HG03108 (cell line): ENCODE results near the gene RPL28.

Experiments
- ATAC-seq: cut with Tn5 transposase; IDR thresholded peaks from one replicate; pipeline ENCODE4 v1.9.1; 2021; ENCODE audit warnings: moderate library complexity; ENCODE audit not compliant: unreplicated experiment

Gene RPL28

DNA sequence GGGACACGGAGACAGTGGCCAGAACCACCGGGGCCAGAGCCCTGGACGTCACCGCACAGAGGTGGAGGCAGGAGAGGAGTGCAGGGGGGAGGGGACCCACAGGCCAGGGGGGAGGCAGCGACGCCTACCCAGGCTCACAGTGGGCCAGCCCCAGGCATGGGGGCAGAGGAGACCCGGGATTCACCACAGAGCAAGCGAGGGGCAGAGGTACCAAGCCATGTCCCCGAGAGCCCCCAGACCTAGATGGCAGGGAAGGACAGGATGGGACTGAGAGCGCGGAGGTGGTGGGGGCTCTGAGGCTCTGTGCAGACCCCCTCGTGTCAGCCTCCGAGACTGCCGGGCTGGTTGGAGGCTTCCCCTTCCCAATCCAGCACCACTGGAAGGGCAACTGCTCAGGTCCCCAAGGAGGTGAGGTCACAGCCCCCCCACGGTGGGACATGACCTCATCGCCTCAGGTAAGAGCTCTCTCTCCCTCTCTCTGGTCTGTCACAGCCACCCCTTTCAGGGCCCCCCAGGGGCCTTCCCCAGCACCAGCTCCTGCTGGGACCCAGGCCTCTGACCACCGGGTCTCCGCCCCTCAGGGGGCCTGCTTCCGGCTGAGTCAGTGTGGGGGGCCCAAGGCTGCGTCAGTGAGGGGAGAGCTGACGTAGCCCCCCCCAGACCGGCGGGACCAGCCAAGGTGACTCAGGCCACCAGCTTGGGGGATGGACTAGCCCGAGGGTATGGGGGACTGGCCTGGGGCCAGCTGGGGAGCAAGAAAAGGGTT is 13.2 kb upstream of the RPL28 start:
- no peak for ATAC-seq

DNA sequence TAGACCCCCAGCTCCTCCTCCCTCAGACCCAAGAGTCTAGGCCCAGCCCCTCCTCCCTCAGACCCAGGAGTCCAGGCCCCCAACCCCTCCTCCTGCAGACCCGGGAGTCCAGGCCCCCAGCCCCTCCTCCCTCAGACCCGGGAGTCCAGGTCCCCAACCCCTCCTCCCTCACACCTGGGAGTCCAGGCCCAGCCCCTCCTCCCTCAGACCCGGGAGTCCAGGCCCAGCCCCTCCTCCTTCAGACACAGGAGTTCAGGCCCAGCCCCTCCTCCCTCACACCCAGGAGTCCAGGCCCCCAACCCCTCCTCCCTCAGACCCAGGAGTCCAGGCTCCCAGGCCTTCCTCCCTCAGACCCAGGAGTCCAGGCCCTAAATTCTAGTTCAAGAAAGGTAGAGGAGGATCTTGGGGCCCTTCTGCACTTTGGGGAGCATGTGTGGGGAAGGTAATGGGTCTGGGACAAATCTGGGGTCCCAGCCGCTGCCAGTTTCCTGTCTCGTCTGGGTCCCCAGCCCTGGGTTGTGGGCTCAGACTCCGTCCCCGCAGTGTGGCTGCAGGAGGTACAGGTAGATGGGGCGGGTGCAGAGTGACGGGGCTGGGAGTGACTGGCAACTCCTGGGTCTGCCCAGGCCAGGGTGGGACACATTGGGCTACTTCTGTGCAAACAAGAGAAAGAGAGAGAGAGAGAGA is 12.3 kb upstream of the RPL28 start:
- no peak for ATAC-seq

DNA sequence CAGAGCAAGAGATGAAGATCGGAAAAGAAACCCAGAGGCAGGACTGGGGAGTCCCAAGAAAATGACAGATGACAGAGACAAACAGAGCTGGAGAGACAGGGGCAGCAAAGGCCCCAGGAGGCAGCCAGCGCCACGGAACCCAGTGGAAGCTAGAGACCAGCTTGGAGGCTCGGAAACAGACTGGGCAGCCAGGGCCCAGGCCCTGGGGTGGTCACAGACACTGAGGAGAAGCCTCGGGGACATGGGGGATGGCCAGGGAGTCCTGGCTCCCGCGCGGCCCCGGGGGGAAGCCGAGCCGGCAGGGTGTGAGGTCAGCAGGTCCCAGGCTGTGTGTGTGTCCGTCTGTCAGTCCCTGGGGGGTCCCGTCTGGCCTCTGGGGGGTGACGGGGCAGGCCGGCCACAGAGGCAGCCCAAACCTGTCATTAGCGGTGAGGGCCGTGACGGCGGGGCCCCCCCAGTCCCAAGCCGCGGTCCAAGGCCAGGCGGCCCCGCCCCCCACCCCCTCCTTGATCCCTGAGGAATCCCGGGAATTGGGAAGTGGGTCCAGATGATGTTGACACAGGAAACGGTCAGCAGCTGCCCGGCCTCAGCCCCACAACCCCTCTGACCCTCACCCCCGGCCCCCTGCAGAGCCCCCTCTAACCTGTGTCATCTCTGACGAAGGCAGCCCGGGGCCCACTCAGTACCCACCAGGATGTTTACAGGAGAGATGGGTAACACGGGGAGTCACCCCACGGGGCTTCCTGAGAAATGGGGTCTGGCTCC is 11.6 kb upstream of the RPL28 start:
- no peak for ATAC-seq

DNA sequence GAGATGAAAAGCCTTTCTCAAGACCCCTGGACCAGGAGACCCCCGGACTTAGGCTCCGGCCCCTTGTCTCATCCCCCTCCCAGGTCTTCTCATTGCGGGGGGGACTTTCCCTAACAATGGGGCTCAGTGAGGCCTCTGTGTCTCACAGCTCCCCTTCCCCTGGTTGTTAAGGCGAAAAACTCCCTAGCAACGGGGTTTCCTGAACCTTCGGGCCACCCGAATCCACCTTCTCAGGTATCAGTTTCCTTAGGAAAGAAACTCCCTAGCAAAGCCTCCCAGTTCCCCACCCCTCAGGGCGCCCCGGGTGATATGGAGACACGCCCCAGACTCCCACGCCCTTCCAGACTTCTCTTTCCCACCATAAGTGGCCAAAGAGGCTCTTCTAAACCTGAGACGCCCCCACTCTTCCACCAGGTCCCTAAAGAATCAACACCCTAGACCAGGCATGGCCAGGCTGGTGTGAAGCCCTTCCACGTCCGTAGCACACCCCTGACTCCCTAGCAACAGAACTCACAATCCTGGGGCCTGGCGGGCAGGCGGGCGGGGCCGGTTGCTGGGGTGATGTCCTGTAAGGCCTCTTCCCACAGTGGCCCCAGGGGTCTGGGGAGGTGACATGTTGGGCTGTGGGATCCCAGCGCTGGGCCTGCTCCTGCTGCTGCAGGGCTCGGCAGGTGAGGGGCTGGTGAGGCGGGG is 9.3 kb upstream of the RPL28 start, which contains the start of gene TMEM190:
Gene TMEM190 (plus strand): TSS at position 586 of the 693 bp plus-strand sequence. CDS start 28 bp downstream, at position 614.
- ATAC-seq, result no peak

DNA sequence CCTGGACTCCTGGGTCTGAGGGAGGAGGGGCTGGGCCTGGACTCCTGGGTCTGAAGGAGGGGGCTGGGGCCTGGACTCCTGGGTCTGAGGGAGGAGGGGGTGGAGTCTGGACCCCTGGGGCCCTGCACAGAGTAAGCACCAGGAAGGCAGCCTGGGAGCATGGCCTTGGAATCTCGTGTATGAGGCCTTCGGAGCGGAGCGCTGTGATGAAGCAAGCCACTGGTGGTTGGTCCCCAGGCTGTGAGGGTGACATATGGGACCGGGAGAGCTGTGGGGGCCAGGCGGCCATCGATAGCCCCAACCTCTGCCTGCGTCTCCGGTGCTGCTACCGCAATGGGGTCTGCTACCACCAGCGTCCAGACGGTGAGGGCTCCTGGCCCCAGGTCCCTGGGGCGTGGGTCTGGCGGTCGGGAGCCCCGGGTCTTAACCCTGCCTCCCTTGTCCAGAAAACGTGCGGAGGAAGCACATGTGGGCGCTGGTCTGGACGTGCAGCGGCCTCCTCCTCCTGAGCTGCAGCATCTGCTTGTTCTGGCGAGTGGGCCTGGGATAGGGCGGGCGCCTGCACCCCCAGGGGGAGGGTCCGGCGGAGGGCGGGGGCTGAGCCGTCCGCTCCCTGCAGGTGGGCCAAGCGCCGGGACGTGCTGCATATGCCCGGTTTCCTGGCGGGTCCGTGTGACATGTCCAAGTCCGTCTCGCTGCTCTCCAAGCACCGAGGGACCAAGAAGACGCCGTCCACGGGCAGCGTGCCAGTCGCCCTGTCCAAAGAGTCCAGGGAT is 8.2 kb upstream of the RPL28 start:
- ATAC-seq, result no peak

DNA sequence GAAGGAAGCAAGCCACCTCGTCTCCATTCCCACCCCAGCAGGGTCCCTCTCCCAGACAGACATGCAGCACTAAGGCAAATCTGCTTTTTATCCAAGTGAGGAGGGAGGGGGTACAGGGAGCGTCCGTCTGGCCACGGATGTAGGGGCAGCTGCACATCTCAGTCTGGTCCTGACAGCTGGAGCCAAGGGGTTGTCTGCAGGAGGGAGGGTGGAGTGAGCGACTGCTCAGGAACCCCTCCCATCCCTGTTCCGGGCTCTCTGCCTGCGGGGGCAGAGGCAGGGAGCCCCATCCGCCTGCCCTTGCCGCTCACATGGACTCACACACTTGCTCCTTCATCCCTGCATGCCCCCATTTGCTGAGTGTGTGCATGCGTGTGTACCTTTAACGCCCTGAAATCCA is 6.6 kb upstream of the RPL28 start:
- ATAC-seq, result no peak

DNA sequence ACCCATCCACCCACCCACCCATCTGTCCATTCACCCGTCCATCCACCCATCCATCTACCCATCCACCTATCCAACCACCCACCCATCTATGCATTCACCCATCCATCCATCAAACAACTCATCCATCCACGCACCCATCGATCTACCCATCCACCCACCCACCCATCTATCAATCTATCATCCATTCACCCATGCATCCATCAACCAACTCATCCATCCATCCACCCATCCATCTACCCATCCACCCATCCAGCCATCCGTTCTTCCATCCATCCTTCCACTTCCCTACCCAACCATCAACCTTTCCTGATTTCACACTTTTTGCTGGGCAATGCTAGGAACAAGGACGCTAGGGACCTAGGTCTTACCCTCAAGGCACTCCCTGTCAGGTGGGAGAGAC is 3.7 kb upstream of the RPL28 start:
- ATAC-seq, result no peak

DNA sequence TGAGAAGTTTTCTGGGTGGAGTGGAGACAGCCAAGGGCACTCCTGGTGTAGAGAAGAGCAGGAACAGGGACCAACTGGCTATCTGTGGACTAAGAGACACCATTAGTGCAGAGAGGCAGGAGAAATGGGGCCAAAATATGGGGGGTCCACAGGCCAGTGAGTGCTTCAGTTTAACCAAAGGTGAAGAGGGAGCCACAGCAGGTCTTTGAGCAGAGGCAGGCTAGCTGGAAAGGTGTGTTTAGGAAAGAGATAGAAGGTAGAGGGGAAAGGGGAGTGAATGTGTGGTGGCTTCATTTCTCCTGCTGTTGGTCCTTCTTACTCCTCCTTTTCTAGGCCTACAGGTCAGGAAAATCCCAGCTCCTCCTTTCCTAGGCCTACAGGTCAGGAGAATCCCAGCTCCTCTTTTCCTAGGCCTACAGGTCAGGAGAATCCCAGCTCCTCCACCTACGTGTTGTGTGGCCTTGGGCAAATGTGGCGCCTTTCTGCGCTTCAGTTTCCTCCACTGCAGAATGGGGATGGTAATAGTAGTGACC is 3.1 kb upstream of the RPL28 start:
- no peak for ATAC-seq

DNA sequence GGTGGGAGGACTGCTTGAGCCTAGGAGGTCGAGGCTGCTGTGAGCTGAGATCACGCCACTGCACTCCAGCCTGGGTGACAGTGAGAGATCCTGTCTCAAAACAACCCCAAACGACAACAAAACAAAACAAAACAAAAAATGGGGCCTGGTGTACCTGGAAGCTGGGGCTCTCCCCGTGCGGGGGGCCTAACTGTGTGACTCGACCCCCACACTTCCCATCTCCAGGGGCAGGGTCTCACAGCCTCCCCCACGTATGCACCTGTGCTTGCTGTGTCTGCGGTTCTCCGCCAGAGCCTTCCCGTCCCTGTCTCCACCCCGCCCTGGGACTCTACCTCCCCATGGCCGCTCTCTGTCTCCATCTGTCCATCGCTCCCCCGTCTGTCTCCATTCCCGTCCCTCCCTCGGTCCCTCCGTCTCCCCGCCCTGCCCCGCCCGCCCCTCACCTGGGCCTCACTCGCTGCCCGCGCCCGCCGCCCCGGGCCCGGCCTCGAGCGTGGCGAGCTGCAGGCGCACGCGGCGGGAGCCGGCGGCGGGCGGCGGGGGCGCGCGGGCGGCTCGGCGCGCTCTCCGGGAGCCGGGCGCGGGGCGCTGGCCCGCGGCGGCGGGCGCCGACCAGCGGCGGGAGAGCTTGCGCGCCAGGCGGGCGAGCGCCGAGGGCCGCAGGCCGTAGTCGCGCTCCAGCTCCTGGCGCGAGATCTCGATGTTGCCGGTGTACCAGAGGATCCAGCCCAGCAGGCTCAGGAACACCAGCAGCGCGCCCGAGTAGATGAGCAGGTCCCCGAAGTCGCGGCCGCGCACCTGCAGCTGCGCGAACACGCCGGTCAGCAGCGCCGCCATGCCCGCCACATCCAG is 2.2 kb upstream of the RPL28 start:
- ATAC-seq, result no peak

DNA sequence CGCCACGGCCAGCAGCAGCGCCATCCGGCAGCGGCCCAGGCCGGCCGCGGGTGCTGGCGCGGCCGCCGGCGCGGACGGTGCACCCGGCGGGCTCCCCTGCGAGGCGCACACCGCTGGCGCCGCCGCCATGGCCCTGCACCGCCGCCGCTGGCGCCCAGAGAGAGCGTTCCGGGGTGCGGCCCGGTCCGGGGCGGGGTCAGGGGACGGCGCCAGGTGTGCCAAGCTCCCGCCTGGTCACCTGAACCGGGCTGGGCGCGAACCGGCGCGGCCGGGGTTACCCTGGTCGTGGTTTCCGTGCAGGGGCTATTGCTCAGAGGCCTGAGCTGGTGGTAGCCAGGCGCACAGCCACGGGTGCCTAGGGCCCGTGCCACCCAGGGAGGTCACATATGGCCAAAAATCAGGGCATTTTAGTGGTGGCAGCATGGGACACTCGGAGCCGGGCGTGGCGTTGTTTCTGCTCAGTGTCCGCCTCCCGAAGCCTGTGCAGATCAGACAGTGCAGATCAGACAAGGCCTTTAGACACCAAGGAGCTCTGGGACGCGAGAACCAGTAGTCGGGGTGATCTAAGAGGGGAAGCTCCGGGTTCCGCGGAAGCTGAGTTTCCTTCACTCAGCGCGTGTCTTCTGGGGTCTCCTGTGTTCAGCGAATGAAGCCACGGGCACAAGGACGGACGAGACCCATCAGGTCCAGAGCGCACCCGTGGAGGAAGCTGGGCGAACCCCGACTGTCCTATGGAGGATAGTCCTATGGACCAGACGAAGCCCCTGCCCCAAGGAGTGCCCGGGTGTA is 1.4 kb upstream of the RPL28 start, which contains the start of gene TMEM238:
Gene TMEM238 (minus strand): TSS at position 162 of the 789 bp plus-strand sequence. CDS start 33 bp downstream, at position 129.
- no peak for ATAC-seq

DNA sequence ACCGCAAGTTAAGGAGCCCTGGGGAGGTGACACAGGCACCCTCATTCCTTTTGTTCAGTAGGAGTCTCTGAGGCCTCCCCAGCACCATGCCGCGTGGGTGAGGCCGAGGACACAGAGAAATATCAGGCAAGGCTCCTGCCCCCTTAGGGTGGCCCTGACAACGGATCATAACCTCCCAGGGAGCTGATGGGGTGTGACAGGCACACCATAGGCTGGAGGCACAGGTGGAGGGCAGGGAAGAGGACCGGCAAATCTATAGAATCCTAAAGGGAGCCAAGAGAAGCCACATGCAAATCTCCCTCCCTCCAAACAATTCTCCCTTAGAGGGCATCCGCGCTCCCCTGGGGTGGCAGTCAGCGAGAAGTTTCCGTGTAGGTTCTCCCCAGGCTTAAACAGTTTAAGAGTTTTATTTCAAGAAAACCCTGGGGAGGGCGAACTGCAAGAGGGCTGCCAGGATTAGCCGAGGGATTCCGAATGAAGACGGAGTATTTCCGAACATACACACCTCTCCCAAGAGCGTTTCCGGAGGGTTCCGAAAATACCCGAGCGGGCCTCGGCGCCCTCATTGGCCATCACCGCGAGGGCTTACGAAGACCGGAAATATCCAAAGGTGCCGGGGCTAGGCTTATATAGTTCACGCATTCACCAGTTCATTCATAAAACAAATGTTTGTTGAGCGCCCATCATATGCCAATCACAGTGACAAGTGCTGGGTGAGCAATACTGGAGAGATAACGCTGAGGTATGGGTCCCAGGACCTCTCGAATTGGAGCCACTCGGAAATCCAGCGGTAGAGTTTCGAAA is 610 bp upstream of the RPL28 start:
- peak; percentile 59 for ATAC-seq

DNA sequence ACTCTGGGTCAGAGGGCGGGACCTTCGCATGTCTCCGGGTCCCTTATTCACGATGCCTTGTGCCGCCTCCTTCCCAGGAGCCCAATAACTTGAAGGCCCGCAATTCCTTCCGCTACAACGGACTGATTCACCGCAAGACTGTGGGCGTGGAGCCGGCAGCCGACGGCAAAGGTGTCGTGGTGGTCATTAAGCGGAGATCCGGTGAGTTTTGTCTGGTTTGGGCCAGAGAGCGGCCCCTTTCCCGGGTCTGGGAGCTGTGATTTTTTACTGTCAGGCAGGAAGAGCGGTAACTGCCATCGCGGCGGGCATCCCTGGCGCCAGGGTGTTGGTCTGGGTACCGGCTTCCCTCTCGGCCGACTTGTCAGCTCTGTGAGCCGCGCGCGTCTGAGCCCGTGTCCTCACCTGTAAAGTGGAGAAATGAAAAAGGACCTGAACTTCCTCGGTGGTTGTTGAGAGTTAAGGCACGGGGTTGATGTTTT is 800 bp downstream of the RPL28 start:
- ATAC-seq, result no peak

DNA sequence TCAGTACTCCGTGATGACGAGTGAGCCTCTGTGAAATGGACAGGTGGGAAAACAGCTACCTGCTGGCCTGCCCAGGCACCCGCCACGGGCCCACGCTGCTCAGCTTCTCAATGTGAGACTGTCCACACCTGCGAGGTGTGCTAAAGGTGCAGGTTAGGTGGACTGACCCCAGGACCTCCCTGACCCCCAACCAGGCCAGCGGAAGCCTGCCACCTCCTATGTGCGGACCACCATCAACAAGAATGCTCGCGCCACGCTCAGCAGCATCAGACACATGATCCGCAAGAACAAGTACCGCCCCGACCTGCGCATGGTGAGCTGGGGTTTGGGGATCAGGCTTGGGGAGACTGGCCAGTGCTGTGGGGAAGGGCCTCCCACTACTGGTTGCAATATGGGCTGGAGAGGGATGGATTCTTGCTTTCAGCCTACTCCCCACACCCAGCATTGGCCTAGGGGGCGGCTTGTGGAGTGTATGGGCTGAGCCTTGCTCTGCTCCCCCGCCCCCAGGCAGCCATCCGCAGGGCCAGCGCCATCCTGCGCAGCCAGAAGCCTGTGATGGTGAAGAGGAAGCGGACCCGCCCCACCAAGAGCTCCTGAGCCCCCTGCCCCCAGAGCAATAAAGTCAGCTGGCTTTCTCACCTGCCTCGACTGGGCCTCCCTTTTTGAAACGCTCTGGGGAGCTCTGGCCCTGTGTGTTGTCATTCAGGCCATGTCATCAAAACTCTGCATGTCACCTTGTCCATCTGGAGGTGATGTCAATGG is 2.2 kb downstream of the RPL28 start:
- no peak for ATAC-seq

DNA sequence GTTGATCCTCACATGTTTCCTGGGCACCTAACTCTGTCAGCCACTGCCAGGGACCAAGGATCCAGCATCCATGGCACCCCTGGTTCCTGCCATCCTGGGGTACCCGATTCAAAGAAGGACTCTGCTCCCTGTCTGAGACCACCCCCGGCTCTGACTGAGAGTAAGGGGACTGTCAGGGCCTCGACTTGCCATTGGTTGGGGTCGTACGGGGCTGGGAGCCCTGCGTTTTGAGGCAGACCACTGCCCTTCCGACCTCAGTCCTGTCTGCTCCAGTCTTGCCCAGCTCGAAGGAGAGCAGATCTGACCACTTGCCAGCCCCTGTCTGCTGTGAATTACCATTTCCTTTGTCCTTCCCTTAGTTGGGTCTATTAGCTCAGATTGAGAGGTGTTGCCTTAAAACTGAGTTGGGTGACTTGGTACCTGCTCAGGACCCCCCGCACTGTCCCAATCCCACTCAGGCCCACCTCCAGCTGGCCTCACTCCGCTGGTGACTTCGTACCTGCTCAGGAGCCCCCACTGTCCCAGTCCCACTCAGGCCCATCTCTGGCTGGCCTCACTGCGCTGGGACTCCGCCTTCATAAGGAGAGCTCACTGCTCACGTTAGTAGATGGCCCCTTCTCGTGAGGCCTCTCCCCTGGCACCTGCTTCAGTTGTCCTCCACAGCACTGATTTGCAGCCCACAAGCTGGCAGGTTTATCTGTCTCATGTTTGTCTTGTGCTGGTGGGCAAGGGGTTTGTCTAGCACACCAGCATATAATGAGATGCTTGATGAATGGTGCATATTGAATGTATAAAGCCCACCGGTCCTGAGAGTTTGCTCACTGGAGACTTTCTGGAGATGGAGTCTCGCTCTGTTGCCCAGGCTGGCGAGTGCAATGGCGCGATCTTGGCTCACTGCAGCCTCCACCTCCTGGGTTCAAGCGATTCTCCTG is 3.9 kb downstream of the RPL28 start:
- ATAC-seq, result no peak

DNA sequence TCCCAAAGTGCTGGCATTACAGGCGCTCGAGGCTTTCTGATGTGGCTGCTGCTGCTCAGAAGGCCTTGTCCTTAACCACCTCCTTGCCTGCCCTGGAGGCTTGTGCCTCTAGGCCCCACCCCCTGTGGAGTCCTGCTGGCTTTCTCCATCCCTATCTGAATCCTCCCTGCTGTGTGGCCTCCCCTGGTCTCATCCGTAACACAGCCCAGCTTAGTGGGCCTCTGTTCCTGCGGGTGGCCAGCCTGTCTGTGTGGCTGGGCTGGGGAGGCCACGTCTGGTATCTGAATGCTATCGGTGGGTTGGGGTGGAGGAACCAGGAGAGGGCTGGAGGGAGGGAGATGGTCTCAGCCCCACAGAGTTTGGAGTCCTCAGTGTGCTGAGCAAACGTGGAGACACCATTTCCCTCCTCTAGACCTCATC is 4.7 kb downstream of the RPL28 start:
- ATAC-seq, result no peak
